HCT116 (cell line): ENCODE results near the gene PRR23A. TPM values are rescaled to one million over a fixed set of nuclear protein-coding genes. Genes with fewer than 3 reads are reported as not detected.

Source experiments
- ATAC-seq: fragments of 200-7000 bp; cut with Tn5 transposase; 2 replicates; pipeline ENCODE4 v1.9.1; 2020; ENCODE audit warnings: mild to moderate bottlenecking, moderate library complexity
- BruUV-seq: library from RNA; stranded (reverse); fragments of 400-500 nt; replicated peaks from 2 replicates; lab custom pipeline; 2021; lab: Mats Ljungman, UMichigan
- CTCF ChIA-PET: fragments of 300-600 bp; sonication (Branson Sonifier 250); formaldehyde crosslinking; loops from one replicate; lab custom pipeline; 2021; ENCODE audit warnings: antibody characterized with exemption; lab: Charles Lee
- POLR2A ChIA-PET: fragments of 300-600, 350-600 bp; sonication (Branson Sonifier 250); formaldehyde crosslinking; loops from one replicate; lab custom pipeline; 2021; ENCODE audit warnings: antibody characterized with exemption; lab: Charles Lee
- RAD21 ChIA-PET, 2 experiments: fragments of 300-600 bp; sonication (Branson Sonifier 250); formaldehyde crosslinking; loops; one replicate each; lab custom pipeline; 2023; ENCODE audit warnings: low total read pairs in 2 of 2; ENCODE audit not compliant: uncharacterized antibody in 2 of 2, unreplicated experiment in 2 of 2, low non-redundant PET in 1 of 2; lab: Charles Lee
- DNase-seq: peaks from one replicate; pipeline ENCODE4 v3.0.0-alpha.2; 2010; ENCODE audit warnings: low read depth, low spot score
- H2AFZ ChIP-seq: fragments of 200-600 bp; shearing (Covaris generic), sonication (generic); 2 replicates; pipeline ENCODE4 v1.6.1; 2017; ENCODE audit warnings: low read depth, mixed run types, mixed read lengths, antibody characterized with exemption, low read length; ENCODE audit not compliant: poor library complexity, severe bottlenecking
- H3K27ac ChIP-seq: 2 replicates; pipeline ENCODE4 v1.5.1; 2012; ENCODE audit warnings: low read depth, low read length
- H3K27me3 ChIP-seq: fragments of 200-600 bp; sonication (generic); 2 replicates; pipeline ENCODE4 v1.6.1; 2016; ENCODE audit warnings: mixed run types, low read length, mixed read lengths; ENCODE audit not compliant: insufficient read depth
- H3K36me3 ChIP-seq, 2 experiments: fragments of 200-500 bp in 1 of 2; fragments of 200-600 bp in 1 of 2; sonication (Bioruptor generic) in 1 of 2; sonication (generic) in 1 of 2; 2 replicates each; pipeline versions ENCODE4 v1.5.1 to v1.6.1; 2014 to 2016; ENCODE audit warnings: low read length in 2 of 2, inconsistent platforms in 1 of 2, mixed read lengths in 1 of 2, mixed run types in 1 of 2; ENCODE audit not compliant: insufficient read depth in 2 of 2, control insufficient read depth in 1 of 2
- H3K4me1 ChIP-seq, 2 experiments: fragments of 200-600 bp in 1 of 2; sonication (generic) in 1 of 2; 2 replicates each; pipeline versions ENCODE4 v1.5.1 to v1.6.1; 2012 to 2017; ENCODE audit warnings: low read length in 2 of 2, inconsistent platforms in 1 of 2, mild to moderate bottlenecking in 1 of 2, mixed read lengths in 1 of 2, mixed run types in 1 of 2, moderate library complexity in 1 of 2; ENCODE audit not compliant: insufficient read depth in 2 of 2, control insufficient read depth in 1 of 2
- H3K4me2 ChIP-seq: fragments of 200-600 bp; sonication (generic); 2 replicates; pipeline ENCODE4 v1.6.1; 2017; ENCODE audit warnings: mixed run types, low read length, mixed read lengths
- H3K4me3 ChIP-seq, 2 experiments: fragments of 200-600 bp in 1 of 2; sonication (generic) in 1 of 2; replicated peaks in 1 of 2; 2 replicates each; pipeline ENCODE4 v1.5.1; 2011 to 2016; ENCODE audit warnings: low read length in 2 of 2, control low read depth in 1 of 2, low read depth in 1 of 2, mild to moderate bottlenecking in 1 of 2, mixed read lengths in 1 of 2, mixed run types in 1 of 2
- H3K79me2 ChIP-seq: fragments of 200-600 bp; sonication (generic); 2 replicates; pipeline ENCODE4 v1.6.1; 2017; ENCODE audit warnings: mild to moderate bottlenecking, mixed run types, low read length, moderate library complexity, mixed read lengths; ENCODE audit not compliant: insufficient read depth
- H3K9ac ChIP-seq: fragments of 200-600 bp; sonication (generic); 2 replicates; pipeline ENCODE4 v1.6.1; 2016; ENCODE audit warnings: low read length, mixed read lengths
- H3K9me2 ChIP-seq: fragments of 200-600 bp; sonication (generic), shearing (Covaris generic); 2 replicates; pipeline ENCODE4 v1.6.1; 2017; ENCODE audit warnings: mixed run types, mild to moderate bottlenecking, moderate library complexity; ENCODE audit not compliant: insufficient read depth
- H3K9me3 ChIP-seq, 2 experiments: fragments of 200-500 bp in 1 of 2; fragments of 200-600 bp in 1 of 2; sonication (Bioruptor generic) in 1 of 2; sonication (generic) in 1 of 2; 2 replicates each; pipeline ENCODE4 v1.6.1; 2014 to 2017; ENCODE audit warnings: low read length in 2 of 2, mixed read lengths in 2 of 2, inconsistent platforms in 1 of 2, low read depth in 1 of 2, mild to moderate bottlenecking in 1 of 2, mixed run types in 1 of 2, moderate library complexity in 1 of 2; ENCODE audit not compliant: control insufficient read depth in 1 of 2, insufficient read depth in 1 of 2
- H4K20me1 ChIP-seq: fragments of 200-600 bp; sonication (generic), shearing (Covaris generic); 2 replicates; pipeline ENCODE4 v1.6.1; 2017; ENCODE audit warnings: mixed run types, mild to moderate bottlenecking, moderate library complexity; ENCODE audit not compliant: insufficient read depth
- CEBPB ChIP-seq: IDR thresholded peaks from 2 replicates; pipeline ENCODE4 v1.6.1; 2012; ENCODE audit warnings: low read depth
- EGR1 ChIP-seq: IDR thresholded peaks from 2 replicates; pipeline ENCODE4 v1.6.1; 2012; ENCODE audit warnings: low read depth
- ELF1 ChIP-seq: IDR thresholded peaks from 2 replicates; pipeline ENCODE4 v1.6.1; 2012; ENCODE audit warnings: low read depth, borderline replicate concordance
- EZH2phosphoT487 ChIP-seq: fragments of 200-600 bp; IDR thresholded peaks from 2 replicates; pipeline ENCODE4 v1.6.1; 2018; ENCODE audit warnings: antibody characterized with exemption, borderline replicate concordance
- FOSL1 ChIP-seq: IDR thresholded peaks from 2 replicates; pipeline ENCODE4 v1.6.1; 2012; ENCODE audit warnings: low read depth
- RAD21 ChIP-seq: IDR thresholded peaks from 2 replicates; pipeline ENCODE4 v1.6.1; 2012; ENCODE audit warnings: low read depth, mild to moderate bottlenecking
- REST ChIP-seq: IDR thresholded peaks from 2 replicates; pipeline ENCODE4 v1.6.1; 2012; ENCODE audit warnings: low read depth
- SRF ChIP-seq: IDR thresholded peaks from 2 replicates; pipeline ENCODE4 v1.6.1; 2012; ENCODE audit warnings: low read depth
- TCF7L2 ChIP-seq: IDR thresholded peaks from 2 replicates; pipeline ENCODE4 v1.7.0; 2011; ENCODE audit warnings: borderline replicate concordance, inconsistent platforms; ENCODE audit not compliant: insufficient read depth, insufficient read length; ENCODE audit errors: extremely low read depth
- YY1 ChIP-seq: IDR thresholded peaks from 2 replicates; pipeline ENCODE4 v1.6.1; 2011; ENCODE audit warnings: low read length, low read depth, moderate library complexity, mild to moderate bottlenecking; ENCODE audit not compliant: insufficient replicate concordance; ENCODE audit errors: extremely low read depth
- ZFX ChIP-seq: fragments of 450-650 bp; IDR thresholded peaks from 2 replicates; pipeline ENCODE4 v1.6.1; 2017
- ZNF274 ChIP-seq: fragments of 200-500 bp; sonication (Bioruptor generic); IDR thresholded peaks from 2 replicates; pipeline ENCODE4 v1.6.1; 2014; ENCODE audit warnings: mild to moderate bottlenecking, low read depth, low read length, inconsistent platforms
- intact Hi-C: fragments of 100-400 bp; cut with micrococcal nuclease; formaldehyde crosslinking; loops from 2 replicates; pipeline ENCODE4 v1.10.0; 2022
- total RNA-seq: library from RNA; stranded (reverse); gene quantifications from one replicate; pipeline ENCODE4 v1.2.1, GENCODE V29; 2021; ENCODE audit not compliant: unreplicated experiment
- TF ChIP-seq, protein P1 (sequence below), 3 experiments: fragments of 200-600 bp in 1 of 3; sonication (generic) in 1 of 3; IDR thresholded peaks in 2 of 3; conservative IDR thresholded peaks in 1 of 3; 2 replicates each; pipeline ENCODE4 v1.5.1; 2012 to 2017; ENCODE audit warnings: low read depth in 2 of 3, low read length in 2 of 3, antibody characterized with exemption in 1 of 3, borderline replicate concordance in 1 of 3, control low read depth in 1 of 3, mild to moderate bottlenecking in 1 of 3, mixed read lengths in 1 of 3, mixed run types in 1 of 3, moderate library complexity in 1 of 3; ENCODE audit not compliant: insufficient read depth in 1 of 3

The PRR23A gene
- total RNA-seq, 1 experiment from 2014 or later: not detected

DNA sequence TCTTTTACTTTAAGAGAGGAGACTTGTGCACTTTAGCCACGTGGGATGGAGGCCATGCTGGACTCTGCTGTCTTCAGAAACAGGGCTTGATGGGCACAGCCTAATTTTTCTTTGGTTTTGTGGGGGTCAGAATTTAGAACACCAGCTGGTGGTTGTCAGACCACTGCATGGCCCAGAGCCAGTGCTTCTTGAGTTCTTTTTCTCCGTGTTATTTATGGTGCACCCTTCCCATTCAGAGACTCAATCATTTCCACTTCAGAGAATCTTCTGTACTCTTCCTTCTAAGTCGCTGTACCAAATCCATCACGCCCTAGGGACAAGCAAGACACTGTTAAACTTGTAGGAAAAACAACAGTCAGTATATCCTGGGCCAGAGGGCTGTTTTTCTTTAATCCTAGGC is 20.1 kb downstream of the PRR23A start:
- ChIA-PET CTCF (no interaction called here), POLR2A (no interaction called here), RAD21 (no interaction called here)
- Histone ChIP-seq H3K4me3 (no peak overlapping the region), H2AFZ (no peak overlapping the region), H3K4me1 (no peaks in the 10 kb centered on the region), H3K4me2 (no peak overlapping the region), H3K9me3 (no peaks in the 10 kb centered on the region), H3K79me2 (no peaks in the 10 kb centered on the region), H4K20me1 (no peaks in the 10 kb centered on the region), H3K9ac (no peak overlapping the region), H3K27ac (no peak overlapping the region), H3K9me2 (no peaks in the 10 kb centered on the region), H3K36me3 (no peaks in the 10 kb centered on the region), H3K27me3 (no peaks in the 10 kb centered on the region)
- ATAC-seq: no peak
- TF ChIP-seq CEBPB (no peak), REST (no peak), YY1 (no peak), SRF (no peak), FOSL1 (no peak), TCF7L2 (no peak), EZH2phosphoT487 (no peak), ZNF274 (no peak), RAD21 (no peak), EGR1 (no peak), ELF1 (no peak), ZFX (no peak)
- TF ChIP-seq, protein P1, sequence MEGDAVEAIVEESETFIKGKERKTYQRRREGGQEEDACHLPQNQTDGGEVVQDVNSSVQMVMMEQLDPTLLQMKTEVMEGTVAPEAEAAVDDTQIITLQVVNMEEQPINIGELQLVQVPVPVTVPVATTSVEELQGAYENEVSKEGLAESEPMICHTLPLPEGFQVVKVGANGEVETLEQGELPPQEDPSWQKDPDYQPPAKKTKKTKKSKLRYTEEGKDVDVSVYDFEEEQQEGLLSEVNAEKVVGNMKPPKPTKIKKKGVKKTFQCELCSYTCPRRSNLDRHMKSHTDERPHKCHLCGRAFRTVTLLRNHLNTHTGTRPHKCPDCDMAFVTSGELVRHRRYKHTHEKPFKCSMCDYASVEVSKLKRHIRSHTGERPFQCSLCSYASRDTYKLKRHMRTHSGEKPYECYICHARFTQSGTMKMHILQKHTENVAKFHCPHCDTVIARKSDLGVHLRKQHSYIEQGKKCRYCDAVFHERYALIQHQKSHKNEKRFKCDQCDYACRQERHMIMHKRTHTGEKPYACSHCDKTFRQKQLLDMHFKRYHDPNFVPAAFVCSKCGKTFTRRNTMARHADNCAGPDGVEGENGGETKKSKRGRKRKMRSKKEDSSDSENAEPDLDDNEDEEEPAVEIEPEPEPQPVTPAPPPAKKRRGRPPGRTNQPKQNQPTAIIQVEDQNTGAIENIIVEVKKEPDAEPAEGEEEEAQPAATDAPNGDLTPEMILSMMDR (IDR thresholded peaks at IDR 0.05 in 2 of 3, conservative IDR thresholded peaks at IDR 0.05 in 1 of 3; ENCODE audit: borderline replicate concordance in 1 of 3, insufficient read depth in 1 of 3, low read depth in 2 of 3, low read length in 2 of 3): no peak
- intact Hi-C loops: no loop called here
- DNase-seq: no peak
- BruUV-seq: no TSS peak
